HCT116 (cell line): ENCODE results near the gene INF2. TPM values are rescaled to one million over a fixed set of nuclear protein-coding genes. Genes with fewer than 3 reads are reported as not detected.

ENCODE experiments used
- ATAC-seq: fragments of 200-7000 bp; cut with Tn5 transposase; 2 replicates; pipeline ENCODE4 v1.9.1; 2020; ENCODE audit warnings: mild to moderate bottlenecking, moderate library complexity
- BruUV-seq: library from RNA; stranded (reverse); fragments of 400-500 nt; replicated peaks from 2 replicates; lab custom pipeline; 2021; lab: Mats Ljungman, UMichigan
- CTCF ChIA-PET: fragments of 300-600 bp; sonication (Branson Sonifier 250); formaldehyde crosslinking; loops from one replicate; lab custom pipeline; 2021; ENCODE audit warnings: antibody characterized with exemption; lab: Charles Lee
- POLR2A ChIA-PET: fragments of 300-600, 350-600 bp; sonication (Branson Sonifier 250); formaldehyde crosslinking; loops from one replicate; lab custom pipeline; 2021; ENCODE audit warnings: antibody characterized with exemption; lab: Charles Lee
- RAD21 ChIA-PET, 2 experiments: fragments of 300-600 bp; sonication (Branson Sonifier 250); formaldehyde crosslinking; loops; one replicate each; lab custom pipeline; 2023; ENCODE audit warnings: low total read pairs in 2 of 2; ENCODE audit not compliant: uncharacterized antibody in 2 of 2, unreplicated experiment in 2 of 2, low non-redundant PET in 1 of 2; lab: Charles Lee
- DNase-seq: peaks from one replicate; pipeline ENCODE4 v3.0.0-alpha.2; 2010; ENCODE audit warnings: low read depth, low spot score
- H2AFZ ChIP-seq: fragments of 200-600 bp; shearing (Covaris generic), sonication (generic); 2 replicates; pipeline ENCODE4 v1.6.1; 2017; ENCODE audit warnings: low read depth, mixed run types, mixed read lengths, antibody characterized with exemption, low read length; ENCODE audit not compliant: poor library complexity, severe bottlenecking
- H3K27ac ChIP-seq: 2 replicates; pipeline ENCODE4 v1.5.1; 2012; ENCODE audit warnings: low read depth, low read length
- H3K27me3 ChIP-seq: fragments of 200-600 bp; sonication (generic); 2 replicates; pipeline ENCODE4 v1.6.1; 2016; ENCODE audit warnings: mixed run types, low read length, mixed read lengths; ENCODE audit not compliant: insufficient read depth
- H3K36me3 ChIP-seq, 2 experiments: fragments of 200-500 bp in 1 of 2; fragments of 200-600 bp in 1 of 2; sonication (Bioruptor generic) in 1 of 2; sonication (generic) in 1 of 2; 2 replicates each; pipeline versions ENCODE4 v1.5.1 to v1.6.1; 2014 to 2016; ENCODE audit warnings: low read length in 2 of 2, inconsistent platforms in 1 of 2, mixed read lengths in 1 of 2, mixed run types in 1 of 2; ENCODE audit not compliant: insufficient read depth in 2 of 2, control insufficient read depth in 1 of 2
- H3K4me1 ChIP-seq, 2 experiments: fragments of 200-600 bp in 1 of 2; sonication (generic) in 1 of 2; 2 replicates each; pipeline versions ENCODE4 v1.5.1 to v1.6.1; 2012 to 2017; ENCODE audit warnings: low read length in 2 of 2, inconsistent platforms in 1 of 2, mild to moderate bottlenecking in 1 of 2, mixed read lengths in 1 of 2, mixed run types in 1 of 2, moderate library complexity in 1 of 2; ENCODE audit not compliant: insufficient read depth in 2 of 2, control insufficient read depth in 1 of 2
- H3K4me2 ChIP-seq: fragments of 200-600 bp; sonication (generic); 2 replicates; pipeline ENCODE4 v1.6.1; 2017; ENCODE audit warnings: mixed run types, low read length, mixed read lengths
- H3K4me3 ChIP-seq, 2 experiments: fragments of 200-600 bp in 1 of 2; sonication (generic) in 1 of 2; replicated peaks in 1 of 2; 2 replicates each; pipeline ENCODE4 v1.5.1; 2011 to 2016; ENCODE audit warnings: low read length in 2 of 2, control low read depth in 1 of 2, low read depth in 1 of 2, mild to moderate bottlenecking in 1 of 2, mixed read lengths in 1 of 2, mixed run types in 1 of 2
- H3K79me2 ChIP-seq: fragments of 200-600 bp; sonication (generic); 2 replicates; pipeline ENCODE4 v1.6.1; 2017; ENCODE audit warnings: mild to moderate bottlenecking, mixed run types, low read length, moderate library complexity, mixed read lengths; ENCODE audit not compliant: insufficient read depth
- H3K9ac ChIP-seq: fragments of 200-600 bp; sonication (generic); 2 replicates; pipeline ENCODE4 v1.6.1; 2016; ENCODE audit warnings: low read length, mixed read lengths
- H3K9me2 ChIP-seq: fragments of 200-600 bp; sonication (generic), shearing (Covaris generic); 2 replicates; pipeline ENCODE4 v1.6.1; 2017; ENCODE audit warnings: mixed run types, mild to moderate bottlenecking, moderate library complexity; ENCODE audit not compliant: insufficient read depth
- H3K9me3 ChIP-seq, 2 experiments: fragments of 200-500 bp in 1 of 2; fragments of 200-600 bp in 1 of 2; sonication (Bioruptor generic) in 1 of 2; sonication (generic) in 1 of 2; 2 replicates each; pipeline ENCODE4 v1.6.1; 2014 to 2017; ENCODE audit warnings: low read length in 2 of 2, mixed read lengths in 2 of 2, inconsistent platforms in 1 of 2, low read depth in 1 of 2, mild to moderate bottlenecking in 1 of 2, mixed run types in 1 of 2, moderate library complexity in 1 of 2; ENCODE audit not compliant: control insufficient read depth in 1 of 2, insufficient read depth in 1 of 2
- H4K20me1 ChIP-seq: fragments of 200-600 bp; sonication (generic), shearing (Covaris generic); 2 replicates; pipeline ENCODE4 v1.6.1; 2017; ENCODE audit warnings: mixed run types, mild to moderate bottlenecking, moderate library complexity; ENCODE audit not compliant: insufficient read depth
- CBX3 ChIP-seq: IDR thresholded peaks from 2 replicates; pipeline ENCODE4 v1.6.1; 2012; ENCODE audit warnings: low read depth
- ELF1 ChIP-seq: IDR thresholded peaks from 2 replicates; pipeline ENCODE4 v1.6.1; 2012; ENCODE audit warnings: low read depth, borderline replicate concordance
- EZH2phosphoT487 ChIP-seq: fragments of 200-600 bp; IDR thresholded peaks from 2 replicates; pipeline ENCODE4 v1.6.1; 2018; ENCODE audit warnings: antibody characterized with exemption, borderline replicate concordance
- FOSL1 ChIP-seq: IDR thresholded peaks from 2 replicates; pipeline ENCODE4 v1.6.1; 2012; ENCODE audit warnings: low read depth
- POLR2AphosphoS5 ChIP-seq: IDR thresholded peaks from 2 replicates; pipeline ENCODE4 v1.6.1; 2011; ENCODE audit warnings: mild to moderate bottlenecking, low read depth, low read length, moderate library complexity
- RAD21 ChIP-seq: IDR thresholded peaks from 2 replicates; pipeline ENCODE4 v1.6.1; 2012; ENCODE audit warnings: low read depth, mild to moderate bottlenecking
- ZBTB33 ChIP-seq: IDR thresholded peaks from 2 replicates; pipeline ENCODE4 v1.6.1; 2011; ENCODE audit warnings: mild to moderate bottlenecking, low read length, moderate library complexity; ENCODE audit not compliant: insufficient replicate concordance; ENCODE audit errors: extremely low read depth
- ZFX ChIP-seq: fragments of 450-650 bp; IDR thresholded peaks from 2 replicates; pipeline ENCODE4 v1.6.1; 2017
- intact Hi-C: fragments of 100-400 bp; cut with micrococcal nuclease; formaldehyde crosslinking; loops from 2 replicates; pipeline ENCODE4 v1.10.0; 2022
- total RNA-seq: library from RNA; stranded (reverse); gene quantifications from one replicate; pipeline ENCODE4 v1.2.1, GENCODE V29; 2021; ENCODE audit not compliant: unreplicated experiment

The INF2 gene
- total RNA-seq, 1 experiment from 2014 or later = 95.8 TPM

GRCh38 chr14:104757681-104758392, 68.4 kb downstream of the INF2 start:
- no peaks in the 10 kb centered on the region for H4K20me1 ChIP-seq
- RAD21 ChIA-PET = no interaction called here
- POLR2A ChIA-PET = no interaction called here
- no peak overlapping the region for H2AFZ ChIP-seq
- CTCF ChIA-PET = no interaction called here
- DNase-seq = no peak
- H3K4me1 ChIP-seq = peaks cover 9 to 12% of the 10 kb centered on the region in 2 experiments
- no peaks in the 10 kb centered on the region for H3K9me2 ChIP-seq
- no peak overlapping the region for H3K9ac ChIP-seq
- TF ChIP-seq ZFX (no peak), ZBTB33 (no peak)
- H3K27me3 ChIP-seq = no peaks in the 10 kb centered on the region
- peaks cover 53% of the 10 kb centered on the region for H3K79me2 ChIP-seq
- H3K36me3 ChIP-seq = peaks cover 21 to 22% of the 10 kb centered on the region in 2 experiments; a peak in 3 of 4 replicates
- no peak for ATAC-seq
- no peak overlapping the region for H3K4me2 ChIP-seq
- H3K27ac ChIP-seq = no peak overlapping the region
- no TSS peak for BruUV-seq
- H3K4me3 ChIP-seq = no peak overlapping the region
- no peaks in the 10 kb centered on the region for H3K9me3 ChIP-seq
- intact Hi-C loops = no loop called here

GRCh38 chr14:104758981-104759969, 69.9 kb downstream of the INF2 start:
- ATAC-seq (no peak), DNase-seq (no peak)
- RAD21 ChIA-PET = interaction anchor here in 1 of 2 experiments (0.6 kb wide), 1 partner anchor 105 kb away, joined by 9 read pairs; no protein-coding TSS in a partner anchor
- TF ChIP-seq RAD21 = no peak
- TF ChIP-seq ELF1 = no peak
- no peak for TF ChIP-seq POLR2AphosphoS5
- no peak for TF ChIP-seq FOSL1
- TF ChIP-seq EZH2phosphoT487 = no peak
- no peak for TF ChIP-seq ZFX
- no peak for TF ChIP-seq CBX3
- no TSS peak for BruUV-seq
- Histone ChIP-seq H3K36me3 (peaks cover 21 to 22% of the 10 kb centered on the region in 2 experiments; a peak in 3 of 4 replicates), H3K4me1 (peaks cover 5 to 6% of the 10 kb centered on the region in 2 experiments), H3K79me2 (peaks cover 40% of the 10 kb centered on the region), H3K9me2 (no peaks in the 10 kb centered on the region), H3K4me2 (no peak overlapping the region), H4K20me1 (no peaks in the 10 kb centered on the region), H3K4me3 (no peak overlapping the region), H3K27me3 (no peaks in the 10 kb centered on the region), H3K27ac (no peak overlapping the region), H3K9me3 (no peaks in the 10 kb centered on the region), H3K9ac (no peak overlapping the region), H2AFZ (no peak overlapping the region)
- CTCF ChIA-PET = no interaction called here
- POLR2A ChIA-PET = no interaction called here
- intact Hi-C loops = no loop called here
